ENCODE data around the gene CLCA2.

CLCA2 gene

DNA sequence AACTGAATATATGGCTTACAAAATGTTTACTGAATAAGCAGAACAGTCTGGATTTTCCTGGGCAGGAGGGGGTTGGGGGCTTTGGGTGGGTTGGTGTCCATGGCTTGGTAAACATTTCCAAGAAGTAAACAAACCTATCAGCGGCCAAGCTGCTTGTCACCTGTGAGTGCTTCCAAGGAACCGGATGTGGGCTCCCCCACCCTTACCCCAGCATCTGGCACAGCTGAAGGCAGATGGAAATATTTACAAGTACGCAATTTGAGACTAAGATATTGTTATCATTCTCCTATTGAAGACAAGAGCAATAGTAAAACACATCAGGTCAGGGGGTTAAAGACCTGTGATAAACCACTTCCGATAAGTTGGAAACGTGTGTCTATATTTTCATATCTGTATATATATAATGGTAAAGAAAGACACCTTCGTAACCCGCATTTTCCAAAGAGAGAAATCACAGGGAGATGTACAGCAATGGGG is 44.6 kb downstream of the CLCA2 start, which contains the start of gene CLCA1:
TSS of gene CLCA1 (plus strand) at position 427 of the 477 bp plus-strand sequence. CDS start at position 472, 45 bp downstream.
- TF ChIP-seq BACH2 (CRISPR knock-in tag; IDR thresholded peaks at IDR 0.05; ENCODE audit: borderline replicate concordance) (no peak), ZC3H10 (CRISPR knock-in tag; IDR thresholded peaks at IDR 0.05) (no peak), ISL1 (CRISPR knock-in tag; IDR thresholded peaks at IDR 0.05) (no peak)
- no peak for ATAC-seq

DNA sequence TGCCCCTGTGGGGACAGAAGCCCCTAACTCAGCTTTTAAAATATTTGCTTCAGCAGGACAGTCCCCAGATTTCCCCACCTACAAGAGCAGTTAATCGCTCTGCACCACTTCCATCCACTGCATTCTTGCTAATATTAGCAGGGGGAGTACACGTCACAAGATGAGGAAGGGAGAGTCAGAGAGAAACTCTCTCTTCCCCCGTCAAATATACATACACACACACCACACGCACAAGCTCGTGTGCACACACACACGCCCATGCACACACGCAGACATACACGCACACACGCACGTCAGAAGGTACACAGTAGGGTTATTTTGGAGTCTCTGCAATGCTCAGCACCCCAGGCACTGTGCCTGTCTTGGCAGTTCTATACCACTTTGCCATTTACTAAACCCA is 46.9 kb downstream of the CLCA2 start:
- TF ChIP-seq SNAI2 (CRISPR knock-in tag; IDR thresholded peaks at IDR 0.05): no peak
- TF ChIP-seq, protein P1, sequence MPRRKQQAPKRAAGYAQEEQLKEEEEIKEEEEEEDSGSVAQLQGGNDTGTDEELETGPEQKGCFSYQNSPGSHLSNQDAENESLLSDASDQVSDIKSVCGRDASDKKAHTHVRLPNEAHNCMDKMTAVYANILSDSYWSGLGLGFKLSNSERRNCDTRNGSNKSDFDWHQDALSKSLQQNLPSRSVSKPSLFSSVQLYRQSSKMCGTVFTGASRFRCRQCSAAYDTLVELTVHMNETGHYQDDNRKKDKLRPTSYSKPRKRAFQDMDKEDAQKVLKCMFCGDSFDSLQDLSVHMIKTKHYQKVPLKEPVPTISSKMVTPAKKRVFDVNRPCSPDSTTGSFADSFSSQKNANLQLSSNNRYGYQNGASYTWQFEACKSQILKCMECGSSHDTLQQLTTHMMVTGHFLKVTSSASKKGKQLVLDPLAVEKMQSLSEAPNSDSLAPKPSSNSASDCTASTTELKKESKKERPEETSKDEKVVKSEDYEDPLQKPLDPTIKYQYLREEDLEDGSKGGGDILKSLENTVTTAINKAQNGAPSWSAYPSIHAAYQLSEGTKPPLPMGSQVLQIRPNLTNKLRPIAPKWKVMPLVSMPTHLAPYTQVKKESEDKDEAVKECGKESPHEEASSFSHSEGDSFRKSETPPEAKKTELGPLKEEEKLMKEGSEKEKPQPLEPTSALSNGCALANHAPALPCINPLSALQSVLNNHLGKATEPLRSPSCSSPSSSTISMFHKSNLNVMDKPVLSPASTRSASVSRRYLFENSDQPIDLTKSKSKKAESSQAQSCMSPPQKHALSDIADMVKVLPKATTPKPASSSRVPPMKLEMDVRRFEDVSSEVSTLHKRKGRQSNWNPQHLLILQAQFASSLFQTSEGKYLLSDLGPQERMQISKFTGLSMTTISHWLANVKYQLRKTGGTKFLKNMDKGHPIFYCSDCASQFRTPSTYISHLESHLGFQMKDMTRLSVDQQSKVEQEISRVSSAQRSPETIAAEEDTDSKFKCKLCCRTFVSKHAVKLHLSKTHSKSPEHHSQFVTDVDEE (CRISPR knock-in tag; IDR thresholded peaks at IDR 0.05): no peak
- TF ChIP-seq PPARA (CRISPR knock-in tag; IDR thresholded peaks at IDR 0.05; ENCODE audit: borderline replicate concordance): no peak
- no peak for TF ChIP-seq ZFP30 (CRISPR knock-in tag; IDR thresholded peaks at IDR 0.05)
- no peak for TF ChIP-seq BACH2 (CRISPR knock-in tag; IDR thresholded peaks at IDR 0.05; ENCODE audit: borderline replicate concordance)
- no peak for TF ChIP-seq ESRRG (CRISPR knock-in tag; IDR thresholded peaks at IDR 0.05)
- no peak for TF ChIP-seq ZNF8 (CRISPR knock-in tag; IDR thresholded peaks at IDR 0.05)
- TF ChIP-seq, protein P2, sequence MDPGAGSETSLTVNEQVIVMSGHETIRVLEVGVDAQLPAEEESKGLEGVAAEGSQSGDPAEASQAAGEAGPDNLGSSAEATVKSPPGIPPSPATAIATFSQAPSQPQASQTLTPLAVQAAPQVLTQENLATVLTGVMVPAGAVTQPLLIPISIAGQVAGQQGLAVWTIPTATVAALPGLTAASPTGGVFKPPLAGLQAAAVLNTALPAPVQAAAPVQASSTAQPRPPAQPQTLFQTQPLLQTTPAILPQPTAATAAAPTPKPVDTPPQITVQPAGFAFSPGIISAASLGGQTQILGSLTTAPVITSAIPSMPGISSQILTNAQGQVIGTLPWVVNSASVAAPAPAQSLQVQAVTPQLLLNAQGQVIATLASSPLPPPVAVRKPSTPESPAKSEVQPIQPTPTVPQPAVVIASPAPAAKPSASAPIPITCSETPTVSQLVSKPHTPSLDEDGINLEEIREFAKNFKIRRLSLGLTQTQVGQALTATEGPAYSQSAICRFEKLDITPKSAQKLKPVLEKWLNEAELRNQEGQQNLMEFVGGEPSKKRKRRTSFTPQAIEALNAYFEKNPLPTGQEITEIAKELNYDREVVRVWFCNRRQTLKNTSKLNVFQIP (CRISPR knock-in tag; IDR thresholded peaks at IDR 0.05; ENCODE audit: borderline replicate concordance, low read depth): no peak
- TF ChIP-seq OSR1 (CRISPR knock-in tag; IDR thresholded peaks at IDR 0.05): no peak
- no peak for TF ChIP-seq TOX (CRISPR knock-in tag; IDR thresholded peaks at IDR 0.05; ENCODE audit: borderline replicate concordance)
- TF ChIP-seq CSDC2 (CRISPR knock-in tag; IDR thresholded peaks at IDR 0.05): no peak
- no peak for TF ChIP-seq ZFP3 (CRISPR knock-in tag; IDR thresholded peaks at IDR 0.05)
- TF ChIP-seq ZNF565 (CRISPR knock-in tag; conservative IDR thresholded peaks at IDR 0.05; ENCODE audit: low read depth): no peak
- TF ChIP-seq, protein P3, sequence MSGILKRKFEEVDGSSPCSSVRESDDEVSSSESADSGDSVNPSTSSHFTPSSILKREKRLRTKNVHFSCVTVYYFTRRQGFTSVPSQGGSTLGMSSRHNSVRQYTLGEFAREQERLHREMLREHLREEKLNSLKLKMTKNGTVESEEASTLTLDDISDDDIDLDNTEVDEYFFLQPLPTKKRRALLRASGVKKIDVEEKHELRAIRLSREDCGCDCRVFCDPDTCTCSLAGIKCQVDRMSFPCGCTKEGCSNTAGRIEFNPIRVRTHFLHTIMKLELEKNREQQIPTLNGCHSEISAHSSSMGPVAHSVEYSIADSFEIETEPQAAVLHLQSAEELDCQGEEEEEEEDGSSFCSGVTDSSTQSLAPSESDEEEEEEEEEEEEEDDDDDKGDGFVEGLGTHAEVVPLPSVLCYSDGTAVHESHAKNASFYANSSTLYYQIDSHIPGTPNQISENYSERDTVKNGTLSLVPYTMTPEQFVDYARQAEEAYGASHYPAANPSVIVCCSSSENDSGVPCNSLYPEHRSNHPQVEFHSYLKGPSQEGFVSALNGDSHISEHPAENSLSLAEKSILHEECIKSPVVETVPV (CRISPR knock-in tag; IDR thresholded peaks at IDR 0.05): no peak
- no peak for TF ChIP-seq GLIS3 (CRISPR knock-in tag; IDR thresholded peaks at IDR 0.05)
- no peak for TF ChIP-seq ARNTL (CRISPR knock-in tag; IDR thresholded peaks at IDR 0.05; ENCODE audit: borderline replicate concordance, low read depth)
- TF ChIP-seq RARB (CRISPR knock-in tag; IDR thresholded peaks at IDR 0.05): no peak
- TF ChIP-seq ZC3H10 (CRISPR knock-in tag; IDR thresholded peaks at IDR 0.05): no peak
- TF ChIP-seq ZNF70 (CRISPR knock-in tag; IDR thresholded peaks at IDR 0.05): no peak
- TF ChIP-seq ISL1 (CRISPR knock-in tag; IDR thresholded peaks at IDR 0.05): no peak
- ATAC-seq: no peak

DNA sequence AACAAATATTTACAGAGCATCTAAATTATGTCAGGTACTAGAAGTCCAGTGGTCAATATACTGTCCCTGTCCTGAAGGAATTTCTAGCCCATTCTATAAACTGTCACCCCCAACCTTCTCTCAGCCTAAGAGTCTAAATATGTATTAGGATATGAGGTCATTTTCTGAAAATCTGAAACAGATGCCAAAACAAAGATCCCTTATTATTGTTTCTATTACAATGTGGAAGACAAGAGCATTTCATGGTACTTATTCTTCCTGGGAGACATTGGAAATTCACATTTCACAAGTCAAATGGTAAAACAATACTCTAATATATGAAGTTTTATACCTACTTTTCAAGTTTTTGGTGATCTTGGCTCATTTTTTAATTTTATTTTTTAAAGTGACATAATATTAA is 47.3 kb downstream of the CLCA2 start:
- TF ChIP-seq, protein P4, sequence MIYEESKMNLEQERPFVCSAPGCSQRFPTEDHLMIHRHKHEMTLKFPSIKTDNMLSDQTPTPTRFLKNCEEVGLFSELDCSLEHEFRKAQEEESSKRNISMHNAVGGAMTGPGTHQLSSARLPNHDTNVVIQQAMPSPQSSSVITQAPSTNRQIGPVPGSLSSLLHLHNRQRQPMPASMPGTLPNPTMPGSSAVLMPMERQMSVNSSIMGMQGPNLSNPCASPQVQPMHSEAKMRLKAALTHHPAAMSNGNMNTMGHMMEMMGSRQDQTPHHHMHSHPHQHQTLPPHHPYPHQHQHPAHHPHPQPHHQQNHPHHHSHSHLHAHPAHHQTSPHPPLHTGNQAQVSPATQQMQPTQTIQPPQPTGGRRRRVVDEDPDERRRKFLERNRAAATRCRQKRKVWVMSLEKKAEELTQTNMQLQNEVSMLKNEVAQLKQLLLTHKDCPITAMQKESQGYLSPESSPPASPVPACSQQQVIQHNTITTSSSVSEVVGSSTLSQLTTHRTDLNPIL (CRISPR knock-in tag; IDR thresholded peaks at IDR 0.05; ENCODE audit: low read depth): no peak
- TF ChIP-seq TCF4 (CRISPR knock-in tag; IDR thresholded peaks at IDR 0.05; ENCODE audit: borderline replicate concordance) (no peak), ZC3H10 (CRISPR knock-in tag; IDR thresholded peaks at IDR 0.05) (no peak), TOX (CRISPR knock-in tag; IDR thresholded peaks at IDR 0.05; ENCODE audit: borderline replicate concordance) (no peak), SNAI2 (CRISPR knock-in tag; IDR thresholded peaks at IDR 0.05) (no peak), ESRRG (CRISPR knock-in tag; IDR thresholded peaks at IDR 0.05) (no peak), GLIS3 (CRISPR knock-in tag; IDR thresholded peaks at IDR 0.05) (no peak), ISL1 (CRISPR knock-in tag; IDR thresholded peaks at IDR 0.05) (no peak), BACH2 (CRISPR knock-in tag; IDR thresholded peaks at IDR 0.05; ENCODE audit: borderline replicate concordance) (no peak), ZNF70 (CRISPR knock-in tag; IDR thresholded peaks at IDR 0.05) (no peak), RARB (CRISPR knock-in tag; IDR thresholded peaks at IDR 0.05) (no peak), ZNF565 (CRISPR knock-in tag; conservative IDR thresholded peaks at IDR 0.05; ENCODE audit: low read depth) (no peak)
- TF ChIP-seq, protein P5, sequence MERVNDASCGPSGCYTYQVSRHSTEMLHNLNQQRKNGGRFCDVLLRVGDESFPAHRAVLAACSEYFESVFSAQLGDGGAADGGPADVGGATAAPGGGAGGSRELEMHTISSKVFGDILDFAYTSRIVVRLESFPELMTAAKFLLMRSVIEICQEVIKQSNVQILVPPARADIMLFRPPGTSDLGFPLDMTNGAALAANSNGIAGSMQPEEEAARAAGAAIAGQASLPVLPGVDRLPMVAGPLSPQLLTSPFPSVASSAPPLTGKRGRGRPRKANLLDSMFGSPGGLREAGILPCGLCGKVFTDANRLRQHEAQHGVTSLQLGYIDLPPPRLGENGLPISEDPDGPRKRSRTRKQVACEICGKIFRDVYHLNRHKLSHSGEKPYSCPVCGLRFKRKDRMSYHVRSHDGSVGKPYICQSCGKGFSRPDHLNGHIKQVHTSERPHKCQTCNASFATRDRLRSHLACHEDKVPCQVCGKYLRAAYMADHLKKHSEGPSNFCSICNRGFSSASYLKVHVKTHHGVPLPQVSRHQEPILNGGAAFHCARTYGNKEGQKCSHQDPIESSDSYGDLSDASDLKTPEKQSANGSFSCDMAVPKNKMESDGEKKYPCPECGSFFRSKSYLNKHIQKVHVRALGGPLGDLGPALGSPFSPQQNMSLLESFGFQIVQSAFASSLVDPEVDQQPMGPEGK (CRISPR knock-in tag; IDR thresholded peaks at IDR 0.05; ENCODE audit: borderline replicate concordance): no peak
- TF ChIP-seq, protein P2 (CRISPR knock-in tag; IDR thresholded peaks at IDR 0.05; ENCODE audit: borderline replicate concordance, low read depth): no peak
- TF ChIP-seq, protein P3 (CRISPR knock-in tag; IDR thresholded peaks at IDR 0.05): no peak
- no peak for ATAC-seq

Measured in SK-N-SH treated with all-trans-retinoic acid at 6 μM for 48 hours (cell line).